GM12875 (cell line): ENCODE results near the gene FN1.
A peak's percentile ranks its signal among the peaks of the same experiment; 100 is the strongest.

ENCODE experiments used
- H3K4me3 ChIP-seq: one replicate; pipeline ENCODE4 v1.5.1; 2011; ENCODE audit warnings: low read depth, low read length, control low read depth
- TF ChIP-seq, protein P1 (sequence below): IDR thresholded peaks from 2 replicates; pipeline ENCODE4 v1.5.1; 2011; ENCODE audit warnings: low read depth, mild to moderate bottlenecking, control low read depth, inconsistent platforms, low read length, moderate library complexity, borderline replicate concordance; ENCODE audit not compliant: insufficient read depth

The FN1 gene

DNA sequence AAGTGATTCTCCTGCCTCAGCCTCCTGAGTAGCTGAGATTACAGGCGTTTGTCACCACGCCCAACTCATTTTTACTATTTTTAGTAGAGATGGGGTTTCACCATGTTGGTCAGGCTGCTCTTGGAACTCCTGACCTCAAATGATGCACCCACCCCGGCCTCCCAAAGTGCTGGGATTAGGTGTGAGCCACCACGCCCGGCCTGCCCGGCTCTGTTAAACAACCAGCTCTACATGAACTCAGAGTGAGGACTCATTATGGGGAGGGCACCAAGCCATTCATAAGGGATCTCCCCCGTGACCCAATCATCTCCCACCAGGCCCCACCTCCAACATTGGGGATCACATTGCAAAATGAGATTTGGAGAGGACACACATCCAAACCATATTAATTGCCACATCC is 115.2 kb downstream of the FN1 start:
- no peak overlapping the region for H3K4me3 ChIP-seq
- TF ChIP-seq, protein P1, sequence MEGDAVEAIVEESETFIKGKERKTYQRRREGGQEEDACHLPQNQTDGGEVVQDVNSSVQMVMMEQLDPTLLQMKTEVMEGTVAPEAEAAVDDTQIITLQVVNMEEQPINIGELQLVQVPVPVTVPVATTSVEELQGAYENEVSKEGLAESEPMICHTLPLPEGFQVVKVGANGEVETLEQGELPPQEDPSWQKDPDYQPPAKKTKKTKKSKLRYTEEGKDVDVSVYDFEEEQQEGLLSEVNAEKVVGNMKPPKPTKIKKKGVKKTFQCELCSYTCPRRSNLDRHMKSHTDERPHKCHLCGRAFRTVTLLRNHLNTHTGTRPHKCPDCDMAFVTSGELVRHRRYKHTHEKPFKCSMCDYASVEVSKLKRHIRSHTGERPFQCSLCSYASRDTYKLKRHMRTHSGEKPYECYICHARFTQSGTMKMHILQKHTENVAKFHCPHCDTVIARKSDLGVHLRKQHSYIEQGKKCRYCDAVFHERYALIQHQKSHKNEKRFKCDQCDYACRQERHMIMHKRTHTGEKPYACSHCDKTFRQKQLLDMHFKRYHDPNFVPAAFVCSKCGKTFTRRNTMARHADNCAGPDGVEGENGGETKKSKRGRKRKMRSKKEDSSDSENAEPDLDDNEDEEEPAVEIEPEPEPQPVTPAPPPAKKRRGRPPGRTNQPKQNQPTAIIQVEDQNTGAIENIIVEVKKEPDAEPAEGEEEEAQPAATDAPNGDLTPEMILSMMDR, result no peak

DNA sequence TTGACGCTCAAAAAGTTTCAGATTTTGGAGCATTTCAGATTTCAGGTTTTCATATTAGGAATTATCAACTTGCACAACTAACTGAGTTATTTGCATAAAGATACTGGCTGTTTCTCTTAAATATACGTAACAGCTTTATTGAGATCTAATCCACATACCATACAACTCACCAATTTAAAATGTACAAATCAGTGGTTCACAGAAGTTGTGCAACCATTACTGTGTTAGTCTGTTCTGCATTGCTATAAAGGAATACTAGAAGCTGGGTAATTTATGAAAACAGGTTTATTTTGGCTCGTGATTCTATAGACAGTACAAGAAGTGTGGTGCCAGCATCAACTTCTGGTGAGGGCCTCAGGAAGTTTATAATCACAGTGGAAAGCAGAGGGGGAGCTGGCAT is 115.8 kb downstream of the FN1 start:
- TF ChIP-seq, protein P1, result no peak
- no peak overlapping the region for H3K4me3 ChIP-seq

DNA sequence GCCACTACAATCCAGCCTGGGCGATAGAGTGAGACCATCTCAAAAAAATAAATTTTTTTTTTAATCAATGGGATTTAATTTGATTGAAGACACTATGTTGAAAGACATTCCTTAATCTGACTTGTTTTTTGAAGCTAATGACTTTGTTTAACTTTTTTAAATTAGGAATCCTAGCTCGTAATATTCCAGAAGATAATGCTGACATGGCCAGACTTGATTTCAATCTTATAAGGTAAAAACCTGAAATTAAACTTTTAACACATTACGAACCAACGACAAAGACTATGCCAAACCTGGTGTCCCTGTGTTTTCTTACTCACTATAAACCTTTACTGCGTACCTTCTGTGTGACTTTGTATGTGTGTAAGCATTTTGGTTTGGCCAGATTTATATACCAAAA is 116.4 kb downstream of the FN1 start:
- TF ChIP-seq, protein P1, result no peak
- H3K4me3 ChIP-seq, result no peak overlapping the region

DNA sequence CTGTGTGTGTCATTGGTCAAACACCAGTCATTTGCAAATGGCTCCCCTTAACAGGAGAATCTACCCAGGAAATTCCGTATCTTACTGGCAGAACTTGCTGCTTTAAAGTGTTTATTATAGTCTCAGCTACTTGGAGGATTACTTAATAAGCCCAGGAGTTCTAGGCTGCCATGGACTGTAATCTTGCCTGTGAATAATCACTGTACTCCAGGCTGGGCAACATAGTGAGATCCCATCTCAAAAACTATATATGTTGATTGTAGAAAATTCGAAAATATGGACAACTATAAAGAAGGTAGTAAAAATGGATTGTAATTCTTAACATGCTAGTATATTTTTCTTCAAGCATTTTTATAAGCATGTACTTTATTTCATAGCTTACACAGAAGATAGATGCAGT is 119.5 kb downstream of the FN1 start:
- TF ChIP-seq, protein P1, result no peak
- H3K4me3 ChIP-seq, result no peak overlapping the region

DNA sequence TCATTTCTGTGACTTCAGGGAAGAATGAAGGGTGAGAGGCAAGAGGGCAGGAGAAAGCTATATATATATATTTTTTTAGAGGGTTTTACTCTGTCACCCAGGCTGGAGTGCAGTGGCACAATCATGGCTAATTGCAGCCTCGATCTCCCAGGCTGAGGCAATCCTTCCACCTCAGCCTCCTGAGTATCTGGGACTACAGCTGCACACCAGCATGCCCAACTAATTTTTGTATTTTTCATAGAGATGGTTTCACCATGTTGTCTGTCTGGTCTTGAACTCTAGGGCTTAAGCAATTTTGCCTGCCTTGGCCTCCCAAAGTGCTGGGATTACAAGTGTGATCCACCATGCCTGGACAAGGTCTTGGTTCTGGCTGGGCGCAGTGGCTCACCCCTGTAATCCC is 120.6 kb downstream of the FN1 start:
- TF ChIP-seq, protein P1, result no peak
- no peak overlapping the region for H3K4me3 ChIP-seq

DNA sequence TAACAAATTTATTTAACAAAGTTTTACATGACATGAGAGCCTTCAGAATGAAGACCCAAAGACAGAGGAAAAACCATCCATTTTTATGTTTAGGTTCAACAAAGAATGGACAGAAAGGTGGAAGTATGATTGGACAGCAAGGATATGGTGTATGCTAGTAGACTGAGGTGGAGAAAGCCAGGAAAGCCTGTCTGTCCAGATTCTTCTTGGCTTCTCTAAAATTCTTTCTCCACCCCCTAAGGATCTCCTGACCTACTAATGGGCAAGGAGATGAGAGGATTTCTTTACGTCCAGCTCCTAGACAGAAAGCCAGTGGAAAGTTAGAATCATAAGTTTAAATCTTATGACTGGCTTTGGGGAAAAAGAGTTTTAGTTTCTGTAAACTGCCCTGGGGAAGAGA is 121.0 kb downstream of the FN1 start:
- TF ChIP-seq, protein P1, result no peak
- H3K4me3 ChIP-seq, result no peak overlapping the region

DNA sequence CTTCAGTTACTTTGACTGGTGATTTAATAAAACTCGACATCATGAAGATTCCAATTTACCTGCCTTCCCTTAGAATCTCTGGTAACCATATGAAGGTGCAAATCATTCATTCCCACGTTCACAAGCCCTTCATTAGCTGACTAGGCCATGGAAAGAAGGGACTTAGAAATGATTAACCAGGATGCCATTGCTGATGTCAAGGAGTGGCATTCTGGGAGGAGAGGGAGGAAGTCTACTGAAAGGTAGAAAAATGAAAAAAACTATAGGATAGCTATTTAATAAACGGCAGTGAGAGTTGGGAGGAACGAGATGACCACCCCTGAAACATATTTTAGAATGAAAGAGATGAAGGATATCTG is 122.6 kb downstream of the FN1 start:
- peak overlapping the region; percentile 73 for H3K4me3 ChIP-seq
- TF ChIP-seq, protein P1, result no peak
